Upper lobe of left lung (tissue), 6 donors: Measurements from ENCODE around the gene EVL. TPM values are rescaled to one million over a fixed set of nuclear protein-coding genes. Genes with fewer than 3 reads are reported as not detected.

ENCODE experiments used
- ATAC-seq, 2 donors: fragments of 200-7000 bp; cut with Tn5 transposase; one replicate each; pipeline ENCODE4 v1.9.1; 2022; ENCODE audit warnings: mild to moderate bottlenecking in 2 of 2, moderate library complexity in 2 of 2; ENCODE audit not compliant: low FRiP score in 2 of 2
- DNase-seq, 2 donors: peaks; one replicate each; pipeline ENCODE4 v3.0.0-alpha.2; 2019 to 2020
- H3K27ac ChIP-seq, 4 donors: fragments of 200-600 bp; sonication (generic); one replicate each; pipeline ENCODE4 v1.5.1; 2016 to 2019
- H3K27me3 ChIP-seq, 4 donors: fragments of 200-600 bp; sonication (generic); one replicate each; pipeline ENCODE4 v1.5.1; 2017 to 2019
- H3K36me3 ChIP-seq, 4 donors: fragments of 200-600 bp; sonication (generic); one replicate each; pipeline ENCODE4 v1.5.1; 2016 to 2019
- H3K4me1 ChIP-seq, 4 donors: fragments of 200-600 bp; sonication (generic); one replicate each; pipeline ENCODE4 v1.5.1; 2018 to 2019
- H3K4me3 ChIP-seq, 4 donors: fragments of 200-600 bp; sonication (generic); one replicate each; pipeline ENCODE4 v1.5.1; 2017 to 2019; ENCODE audit warnings: mild to moderate bottlenecking in 2 of 4, moderate library complexity in 1 of 4
- H3K9me3 ChIP-seq, 4 donors: fragments of 200-600 bp; sonication (generic); one replicate each; pipeline ENCODE4 v1.5.1; 2018 to 2019
- EP300 ChIP-seq, 4 donors: sonication (generic); formaldehyde crosslinking; IDR thresholded peaks; one replicate each; pipeline ENCODE4 v1.5.1; 2017; ENCODE audit warnings: antibody characterized with exemption in 4 of 4, control low read depth in 2 of 4
- POLR2A ChIP-seq, 4 donors: fragments of 450-650 bp; IDR thresholded peaks; one replicate each; pipeline ENCODE4 v1.5.1; 2016 to 2017; ENCODE audit warnings: antibody characterized with exemption in 4 of 4, mild to moderate bottlenecking in 2 of 4
- POLR2AphosphoS5 ChIP-seq, 2 donors: sonication (generic); formaldehyde crosslinking; IDR thresholded peaks; one replicate each; pipeline ENCODE4 v1.5.1; 2017; ENCODE audit warnings: antibody characterized with exemption in 2 of 2
- WGBS, 2 donors: methylation state at CpG; one replicate each; pipeline ENCODE4 v1.1.5; 2017 to 2018; 5-methylcytosine and 5-hydroxymethylcytosine counted together
- total RNA-seq, 6 donors: library from RNA; depleted of rRNA in 4 of 6; stranded (reverse); fragments of >200 nt in 4 of 6; gene quantifications; one replicate each; pipeline versions ENCODE4 v1.1.0 to v1.2.1, GENCODE V29; 2016 to 2021
- TF ChIP-seq, protein P1 (sequence below), 6 experiments: fragments of 450-650 bp in 4 of 6; fragments of 200-600 bp in 2 of 6; sonication (generic) in 2 of 6; IDR thresholded peaks; one replicate each; pipeline ENCODE4 v1.5.1; 2016 to 2019; ENCODE audit warnings: antibody characterized with exemption in 6 of 6
- donor health status: DM: no; HTN: no; CAD: no; lungs with moderate emphysema.
- donor health status: DM: no; HTN: yes; CAD: no; lungs with severe emphysema.

Gene EVL
- total RNA-seq, 6 donors from 2014 or later: 69.6 to 222 (median 140) TPM

DNA sequence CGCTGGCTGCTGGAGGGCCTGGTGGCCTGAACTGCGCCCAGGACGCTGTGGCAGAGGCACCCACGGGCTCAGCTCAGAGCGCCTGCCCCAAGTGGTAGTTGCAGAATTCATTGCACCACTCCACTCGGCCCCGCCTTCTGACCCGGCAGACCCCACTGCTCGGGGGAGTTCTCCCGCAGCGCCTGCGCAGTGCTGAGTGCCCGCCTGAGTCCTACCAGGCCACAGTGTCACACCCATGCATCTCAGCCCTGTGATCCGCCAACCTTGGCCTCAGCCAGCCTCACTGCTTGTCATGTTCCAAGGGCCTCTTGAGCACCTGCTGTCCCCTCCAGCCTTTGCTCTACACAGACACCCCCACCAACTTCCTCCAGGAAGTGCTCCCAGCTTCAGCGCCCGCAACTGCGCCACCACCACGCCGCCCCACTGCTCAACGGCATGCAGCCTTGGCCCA, 82.0 kb downstream of the EVL start:
- H3K4me1 ChIP-seq: peaks cover 43 to 69% (median 55%) of the 10 kb centered on the region in 4 donors
- TF ChIP-seq, protein P1, sequence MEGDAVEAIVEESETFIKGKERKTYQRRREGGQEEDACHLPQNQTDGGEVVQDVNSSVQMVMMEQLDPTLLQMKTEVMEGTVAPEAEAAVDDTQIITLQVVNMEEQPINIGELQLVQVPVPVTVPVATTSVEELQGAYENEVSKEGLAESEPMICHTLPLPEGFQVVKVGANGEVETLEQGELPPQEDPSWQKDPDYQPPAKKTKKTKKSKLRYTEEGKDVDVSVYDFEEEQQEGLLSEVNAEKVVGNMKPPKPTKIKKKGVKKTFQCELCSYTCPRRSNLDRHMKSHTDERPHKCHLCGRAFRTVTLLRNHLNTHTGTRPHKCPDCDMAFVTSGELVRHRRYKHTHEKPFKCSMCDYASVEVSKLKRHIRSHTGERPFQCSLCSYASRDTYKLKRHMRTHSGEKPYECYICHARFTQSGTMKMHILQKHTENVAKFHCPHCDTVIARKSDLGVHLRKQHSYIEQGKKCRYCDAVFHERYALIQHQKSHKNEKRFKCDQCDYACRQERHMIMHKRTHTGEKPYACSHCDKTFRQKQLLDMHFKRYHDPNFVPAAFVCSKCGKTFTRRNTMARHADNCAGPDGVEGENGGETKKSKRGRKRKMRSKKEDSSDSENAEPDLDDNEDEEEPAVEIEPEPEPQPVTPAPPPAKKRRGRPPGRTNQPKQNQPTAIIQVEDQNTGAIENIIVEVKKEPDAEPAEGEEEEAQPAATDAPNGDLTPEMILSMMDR (IDR thresholded peaks at IDR 0.05): no peak
- no peak for TF ChIP-seq POLR2AphosphoS5 (IDR thresholded peaks at IDR 0.05)
- TF ChIP-seq POLR2A (IDR thresholded peaks at IDR 0.05): no peak
- no peak for TF ChIP-seq EP300 (IDR thresholded peaks at IDR 0.05)

GRCh38 chr14:100147691-100148464, 82.7 kb downstream of the EVL start:
- WGBS, 2 donors: 80 to 84% methylated on average over 17 to 28 of the region's 28 CpGs
- TF ChIP-seq, protein P1 (IDR thresholded peaks at IDR 0.05): no peak
- TF ChIP-seq POLR2A (IDR thresholded peaks at IDR 0.05) (no peak), EP300 (IDR thresholded peaks at IDR 0.05) (no peak), POLR2AphosphoS5 (IDR thresholded peaks at IDR 0.05) (no peak)
- DNase-seq: no peak
- no peak for ATAC-seq
- Histone ChIP-seq H3K36me3 (peaks cover 0 to 11% (median 4%) of the 10 kb centered on the region in 4 donors), H3K4me1 (peaks cover 38 to 63% (median 49%) of the 10 kb centered on the region in 4 donors), H3K9me3 (no peaks in the 10 kb centered on the region), H3K4me3 (no peak overlapping the region), H3K27ac (no peak overlapping the region), H3K27me3 (no peaks in the 10 kb centered on the region)

More for the DNA sequence above, 82.0 kb downstream of the EVL start:
- Histone ChIP-seq H3K36me3 (peaks cover 0 to 11% (median 4%) of the 10 kb centered on the region in 4 donors), H3K9me3 (no peaks in the 10 kb centered on the region), H3K4me3 (no peak overlapping the region), H3K27me3 (no peaks in the 10 kb centered on the region), H3K27ac (peak overlapping the region in 1 of 4 donors; percentile 26)
- WGBS, 2 donors: 37 to 46% methylated on average over 13 to 20 of the region's 20 CpGs
- ATAC-seq (peak in 1 of 2 donors; percentile 12), DNase-seq (peak in 1 of 2 donors; percentile 31)

DNA sequence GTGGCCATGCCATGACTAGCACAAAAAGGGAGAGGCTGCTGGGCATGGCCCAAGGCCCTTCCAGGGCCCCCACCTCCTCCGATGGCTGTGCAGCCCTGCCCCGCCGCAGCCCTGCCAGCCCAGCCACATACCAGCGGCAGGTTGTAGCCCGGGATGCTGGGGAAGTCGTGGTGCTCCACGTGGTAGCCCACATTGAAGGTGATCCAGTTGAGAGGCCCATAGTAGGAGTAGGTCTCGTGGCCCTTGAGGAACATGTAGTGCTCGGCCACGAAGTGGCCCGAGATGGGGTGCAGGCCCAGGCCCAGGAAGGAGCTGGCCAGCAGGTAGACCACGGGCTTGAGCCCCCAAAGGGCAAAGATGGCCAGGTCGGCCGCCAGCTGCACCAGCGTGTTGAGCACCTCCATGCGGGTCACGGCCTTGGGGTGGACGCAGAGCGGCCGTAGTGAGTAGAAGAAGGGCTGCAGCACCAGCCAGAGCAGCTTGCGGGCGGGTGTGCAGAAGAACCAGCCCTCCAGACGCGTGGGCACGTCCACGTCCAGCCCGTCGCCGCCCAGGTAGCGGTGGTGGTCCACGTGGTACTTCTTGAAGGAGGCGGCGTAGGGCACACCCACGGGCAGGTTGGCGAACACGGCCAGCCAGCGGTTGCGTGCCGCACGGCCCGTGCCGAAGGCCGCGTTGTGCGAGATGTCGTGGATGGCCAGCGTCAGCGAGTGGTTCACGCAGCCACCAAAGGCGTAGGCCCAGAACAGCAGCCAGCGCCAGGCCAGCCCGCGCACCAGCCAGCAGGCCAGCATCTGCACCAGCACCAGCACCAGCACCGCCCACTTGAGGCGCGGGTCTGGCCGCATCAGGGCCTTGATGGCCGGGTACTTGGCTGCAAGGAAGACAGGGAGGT, 83.9 kb downstream of the EVL start:
- no peak for DNase-seq
- H3K4me1 ChIP-seq: peaks cover 30 to 51% (median 41%) of the 10 kb centered on the region in 4 donors
- ATAC-seq: no peak
- no peak overlapping the region for H3K27ac ChIP-seq
- H3K36me3 ChIP-seq: peaks cover 0 to 2% (median 0%) of the 10 kb centered on the region in 4 donors
- WGBS, 2 donors: 96% methylated on average over 31 to 57 of the region's 58 CpGs
- no peaks in the 10 kb centered on the region for H3K9me3 ChIP-seq
- TF ChIP-seq, protein P1 (IDR thresholded peaks at IDR 0.05): no peak
- TF ChIP-seq POLR2A (IDR thresholded peaks at IDR 0.05) (no peak), POLR2AphosphoS5 (IDR thresholded peaks at IDR 0.05) (no peak), EP300 (IDR thresholded peaks at IDR 0.05) (no peak)
- no peak overlapping the region for H3K4me3 ChIP-seq
- H3K27me3 ChIP-seq: no peaks in the 10 kb centered on the region

GRCh38 chr14:100149851-100150611, 84.8 kb downstream of the EVL start:
- Histone ChIP-seq H3K4me3 (no peak overlapping the region), H3K4me1 (peaks cover 24 to 43% (median 34%) of the 10 kb centered on the region in 4 donors), H3K9me3 (peaks cover 0 to 9% (median 5%) of the 10 kb centered on the region in 4 donors), H3K27me3 (no peaks in the 10 kb centered on the region), H3K27ac (no peak overlapping the region), H3K36me3 (no peaks in the 10 kb centered on the region)
- 53 to 65% methylated on average over 6 to 19 of the region's 21 CpGs for WGBS, 2 donors
- DNase-seq: peak in 1 of 2 donors; percentile 63
- TF ChIP-seq POLR2A (IDR thresholded peaks at IDR 0.05): no peak
- TF ChIP-seq EP300 (IDR thresholded peaks at IDR 0.05): no peak
- TF ChIP-seq, protein P1 (IDR thresholded peaks at IDR 0.05): no peak
- no peak for TF ChIP-seq POLR2AphosphoS5 (IDR thresholded peaks at IDR 0.05)
- peak in 1 of 2 donors; percentile 25 for ATAC-seq
